ENCODE measurements around the gene PTPN13.
"Not testable (repeated sequence)": the region's sequence is repeated elsewhere in the genome, so short reads cannot be mapped to it uniquely, and the experiment has no call there.

Gene PTPN13

DNA sequence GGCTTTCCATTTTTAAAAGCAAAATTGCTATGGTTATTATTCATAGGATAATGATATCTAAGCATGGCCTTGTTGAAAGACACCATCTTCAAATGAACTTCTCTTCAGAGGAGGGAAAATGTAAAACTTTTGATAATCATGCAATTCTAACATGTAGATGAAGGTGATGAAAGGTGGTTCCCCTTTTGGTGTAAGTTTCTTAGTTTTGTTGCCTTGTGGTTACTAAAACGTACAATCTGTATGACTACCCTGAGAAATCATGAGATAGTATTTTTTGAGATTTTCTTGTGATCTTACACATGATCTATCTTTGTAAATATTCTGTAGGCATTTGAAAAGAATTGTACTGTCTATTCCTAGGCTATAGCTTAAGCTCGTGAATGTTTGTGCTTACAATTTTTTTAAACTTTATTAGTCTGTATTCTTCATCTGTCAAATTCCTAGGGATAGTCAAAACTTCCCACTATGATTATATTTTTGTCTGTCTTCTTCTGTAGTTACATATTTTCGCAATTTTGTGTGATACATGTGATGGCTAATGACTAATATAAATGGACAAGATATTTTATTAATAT, 47.5 kb downstream of the PTPN13 start:
- no peak for DNase-seq

DNA sequence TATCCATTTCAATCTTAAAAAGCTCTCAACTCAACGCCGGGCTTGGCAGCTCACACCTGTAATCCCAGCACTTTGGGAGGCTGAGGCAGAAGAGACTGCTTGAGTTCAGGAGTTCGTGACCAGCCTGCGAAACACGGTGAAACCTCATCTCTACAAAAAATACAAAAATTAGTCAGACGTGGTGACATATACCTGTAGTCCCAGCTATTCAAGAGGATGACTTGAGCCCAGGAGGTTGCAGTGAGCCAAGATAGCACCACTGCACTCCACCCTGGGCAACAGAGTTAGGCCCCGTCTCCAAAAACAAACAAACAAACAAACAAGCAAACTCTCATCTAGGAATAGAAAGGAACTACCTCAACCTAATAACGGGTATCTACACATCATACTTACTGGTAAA, 50.8 kb downstream of the PTPN13 start:
- no peak for DNase-seq

DNA sequence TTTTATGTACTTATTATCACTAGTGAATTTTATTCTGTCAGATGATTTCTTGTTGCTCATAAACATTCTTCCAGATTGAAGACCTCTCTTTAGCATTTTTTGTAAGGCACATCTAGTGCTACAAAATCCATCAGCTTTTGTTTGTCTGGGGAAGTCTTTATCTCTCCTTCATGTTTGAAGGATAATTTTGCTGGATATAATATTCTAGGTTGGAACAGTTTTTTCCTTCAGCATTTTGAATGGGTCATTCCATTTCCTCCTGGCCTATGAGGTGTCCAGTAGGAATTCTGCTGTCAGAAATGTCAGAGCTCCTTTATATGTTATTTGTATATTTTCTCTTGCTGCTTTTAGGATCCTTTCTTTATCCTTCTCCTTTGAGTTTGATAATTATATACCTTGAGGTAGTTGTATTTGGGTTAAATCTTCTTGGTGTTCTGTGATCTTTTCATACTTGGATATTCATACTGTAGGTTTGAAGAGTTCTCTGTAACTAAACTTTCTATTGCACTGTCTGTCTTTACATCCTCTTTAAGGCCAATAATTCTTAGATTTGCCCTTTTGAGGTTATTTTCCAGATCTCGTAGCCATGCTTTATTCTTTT, 58.3 kb downstream of the PTPN13 start:
- DNase-seq = no peak

DNA sequence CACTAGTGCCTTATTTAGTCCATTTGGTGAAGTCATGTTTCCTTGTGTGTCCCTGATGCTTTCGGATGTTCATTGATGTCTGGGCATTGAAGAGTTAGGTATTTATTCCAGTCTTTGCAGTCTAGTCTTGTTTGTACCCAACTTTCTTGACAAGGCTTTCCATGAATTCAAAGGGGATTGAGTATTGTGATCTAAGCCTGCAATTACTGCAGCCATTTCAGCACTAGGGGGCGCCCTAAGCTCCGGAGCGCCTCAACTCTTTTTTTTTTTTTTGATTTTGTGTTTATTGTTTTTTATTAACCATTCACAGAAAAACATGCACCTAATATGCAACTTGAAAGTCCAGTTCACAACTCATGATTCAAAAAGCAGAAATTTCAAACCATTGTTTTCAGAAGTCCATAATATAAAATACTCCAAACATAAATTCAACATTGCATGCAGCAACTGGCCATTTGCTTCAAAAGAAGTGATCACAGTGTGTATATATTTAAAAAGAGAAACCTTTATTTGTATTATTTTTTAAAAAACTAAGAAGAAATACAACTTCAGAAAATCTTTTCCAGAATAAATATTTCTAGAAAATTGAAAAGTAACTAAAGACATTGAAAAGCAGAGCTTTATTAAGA, 59.2 kb downstream of the PTPN13 start:
- no peak for DNase-seq

DNA sequence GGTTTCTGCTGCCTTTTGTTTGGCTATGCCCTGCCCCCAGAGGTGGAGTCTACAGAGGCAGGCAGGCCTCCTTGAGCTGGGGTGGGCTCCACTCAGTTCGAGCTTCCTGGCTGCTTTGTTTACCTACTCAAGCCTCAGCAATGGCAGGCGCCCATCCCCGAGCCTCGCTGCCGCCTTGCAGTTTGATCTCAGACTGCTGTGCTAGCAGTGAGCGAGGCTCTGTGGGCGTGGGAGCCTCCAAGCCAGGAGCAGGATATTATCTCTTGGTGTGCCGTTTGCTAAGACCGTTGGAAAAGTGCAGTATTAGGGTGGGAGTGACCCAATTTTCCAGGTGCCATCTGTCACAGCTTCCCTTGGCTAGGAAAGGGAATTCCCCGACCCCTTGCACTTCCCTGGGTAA, 62.7 kb downstream of the PTPN13 start:
- not testable (repeated sequence) for DNase-seq

DNA sequence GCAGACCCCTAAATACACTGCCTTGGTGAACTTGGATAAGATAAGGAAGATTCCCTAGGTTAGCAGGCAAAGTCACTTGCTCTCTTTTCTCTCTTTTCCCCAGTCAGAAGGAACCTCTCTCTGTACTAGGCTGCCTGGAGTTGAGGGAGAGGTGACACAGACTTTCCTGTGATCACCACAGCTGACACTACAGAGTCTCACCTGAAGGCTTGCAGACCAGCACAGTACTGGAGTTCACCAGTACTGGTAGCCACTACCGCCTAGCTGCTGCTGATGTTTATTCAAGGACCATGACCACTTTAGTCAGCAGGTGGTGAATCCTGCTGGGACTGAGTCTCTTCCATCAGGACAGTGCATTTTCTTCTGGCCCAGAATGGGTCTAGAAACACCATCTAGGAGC, 63.3 kb downstream of the PTPN13 start:
- DNase-seq = no peak

DNA sequence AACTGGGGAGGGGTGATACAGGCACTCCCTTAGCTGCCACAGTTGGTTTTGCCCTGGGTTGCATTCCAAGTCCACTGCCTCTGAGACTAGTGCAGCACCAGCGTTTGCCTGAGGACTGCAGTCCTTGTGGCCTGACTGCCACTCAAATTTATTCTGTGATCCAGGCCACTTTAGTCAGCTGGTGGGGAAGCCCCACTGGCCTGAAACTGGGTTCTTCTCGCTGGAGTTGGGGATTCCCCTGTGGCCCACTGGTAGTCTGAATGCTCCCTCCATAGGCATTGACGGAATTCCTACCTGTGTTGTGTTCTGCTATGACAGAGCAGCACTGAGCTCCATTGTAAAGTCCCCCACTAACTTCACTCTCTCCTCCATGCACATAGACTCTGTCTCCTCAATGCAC, 63.8 kb downstream of the PTPN13 start:
- no peak for DNase-seq

DNA sequence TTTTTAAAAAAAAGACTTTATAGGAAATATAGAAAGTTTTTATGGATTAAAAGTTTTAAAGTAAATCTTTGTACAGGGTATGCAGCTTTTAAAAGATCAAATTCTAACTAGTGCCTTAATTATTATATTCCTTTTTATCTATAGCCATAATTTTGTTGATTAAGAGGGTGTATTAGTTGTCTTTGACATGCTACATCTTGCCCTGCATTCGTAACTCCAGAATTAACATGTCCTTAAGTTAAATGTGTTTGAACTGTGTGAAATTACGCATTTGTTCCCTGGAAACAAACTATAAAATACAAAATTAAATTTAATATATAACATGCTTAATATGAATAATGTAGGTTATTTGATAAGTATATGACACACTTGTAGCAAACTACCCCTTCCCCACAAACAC, 66.3 kb downstream of the PTPN13 start:
- DNase-seq = no peak

DNA sequence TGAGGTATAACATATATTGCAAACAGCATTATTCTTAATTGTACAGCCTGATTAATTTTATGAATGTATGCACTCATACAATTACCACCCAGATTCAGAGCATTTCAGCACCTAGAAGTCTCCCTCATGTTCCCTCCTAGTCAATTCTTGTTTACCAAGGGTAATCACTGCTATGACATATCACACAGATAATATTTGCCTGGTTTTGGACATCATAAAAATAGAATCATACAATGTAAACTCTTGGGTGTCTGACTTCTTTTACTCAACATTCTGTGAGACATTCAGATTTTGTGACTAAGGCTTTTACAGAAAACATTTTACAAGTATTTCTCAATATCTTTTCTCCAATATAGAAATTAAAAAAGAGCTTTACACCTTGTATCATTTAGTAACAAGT, 66.9 kb downstream of the PTPN13 start:
- DNase-seq = no peak

DNA sequence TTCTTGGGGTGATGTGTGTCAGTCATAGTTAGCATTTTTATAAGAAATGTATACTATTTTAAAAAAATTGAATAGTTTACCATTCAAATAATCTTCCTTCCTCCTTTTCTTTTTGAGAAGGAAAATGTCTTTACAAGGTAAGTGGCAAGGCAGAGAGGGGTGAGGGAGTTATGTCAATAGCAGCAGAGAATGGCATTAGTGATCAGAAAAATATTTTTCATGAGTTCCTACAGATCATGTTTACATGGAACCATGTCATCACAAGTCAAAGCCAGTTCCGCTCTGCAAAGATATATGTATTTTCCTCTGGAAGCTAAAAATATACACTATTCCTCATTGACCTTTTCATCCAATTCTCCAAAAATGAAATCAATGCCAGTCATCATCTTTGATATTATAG, 67.3 kb downstream of the PTPN13 start:
- no peak for DNase-seq

DNA sequence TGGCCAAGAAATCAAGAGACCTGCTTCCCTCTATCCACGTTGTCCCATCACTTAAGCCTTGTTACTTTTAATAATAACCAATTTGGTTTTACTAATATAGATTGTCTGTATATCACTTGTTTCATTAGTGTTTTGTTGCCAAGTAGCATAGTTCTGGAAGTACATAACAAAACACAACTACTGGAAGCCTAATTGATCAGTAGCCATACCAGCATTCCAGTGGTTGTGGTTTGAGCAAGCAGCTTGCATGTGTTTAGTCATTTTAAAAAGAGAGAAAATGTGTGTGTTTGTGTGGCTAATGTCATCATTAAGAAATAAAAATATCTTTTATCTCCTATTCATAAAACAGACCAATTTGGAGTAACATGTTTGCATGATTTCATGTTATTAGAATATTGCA, 70.8 kb downstream of the PTPN13 start:
- DNase-seq = no peak

DNA sequence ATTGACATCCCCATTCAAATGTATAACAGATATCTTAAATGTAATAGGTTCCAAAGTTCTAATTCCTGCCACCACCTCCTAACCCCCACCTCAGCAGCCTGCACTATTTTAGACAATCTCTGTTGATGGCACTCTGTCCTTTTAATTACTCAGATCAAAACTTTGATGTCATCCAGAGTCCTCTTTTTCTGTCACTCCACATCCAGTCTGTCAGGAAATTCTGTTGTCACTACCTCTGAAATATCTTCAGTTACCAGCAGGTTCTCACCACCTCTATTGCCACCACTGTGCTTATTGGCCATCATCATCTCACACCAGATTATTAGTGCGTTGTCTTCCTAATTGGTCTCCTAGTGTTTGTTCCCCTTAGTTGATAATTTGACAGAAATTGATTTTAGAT, 76.2 kb downstream of the PTPN13 start:
- DNase-seq = no peak

DNA sequence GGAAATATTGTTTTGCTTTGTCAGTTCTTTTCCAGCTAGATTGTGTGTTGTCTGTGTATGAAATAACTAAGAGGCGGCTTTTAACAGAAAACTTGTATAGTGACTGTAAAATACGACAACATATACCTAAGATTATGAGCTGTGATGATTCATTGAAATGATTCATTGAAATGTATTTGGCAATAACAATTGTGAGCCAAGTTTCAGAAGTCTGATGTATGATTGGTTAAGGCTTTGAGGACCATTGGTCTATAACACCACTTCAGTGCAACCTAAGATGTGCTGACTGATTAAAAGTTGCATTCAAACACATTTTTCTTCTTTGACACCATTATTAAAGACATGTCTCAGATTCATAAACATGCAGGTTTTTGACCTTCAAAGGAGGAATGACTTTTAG, 76.6 kb downstream of the PTPN13 start:
- no peak for DNase-seq

DNA sequence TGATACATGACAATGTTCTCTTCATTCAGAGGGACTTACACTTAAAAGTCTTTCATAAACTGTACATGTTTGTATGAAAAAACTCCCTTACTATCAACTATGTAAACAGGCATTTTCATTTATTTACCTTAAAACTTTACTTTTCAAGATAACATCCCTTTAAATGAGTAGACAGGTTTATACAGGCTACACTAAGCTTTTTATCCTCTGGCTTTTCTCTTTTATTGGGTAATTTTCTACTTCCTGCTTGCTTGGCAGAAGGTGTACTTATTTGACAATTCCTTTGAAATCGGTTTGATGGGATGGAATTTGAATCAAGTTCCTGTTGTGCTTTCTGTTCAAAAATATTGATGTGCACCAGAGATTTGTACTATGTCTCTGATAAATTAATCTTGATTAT, 81.4 kb downstream of the PTPN13 start:
- DNase-seq = no peak

DNA sequence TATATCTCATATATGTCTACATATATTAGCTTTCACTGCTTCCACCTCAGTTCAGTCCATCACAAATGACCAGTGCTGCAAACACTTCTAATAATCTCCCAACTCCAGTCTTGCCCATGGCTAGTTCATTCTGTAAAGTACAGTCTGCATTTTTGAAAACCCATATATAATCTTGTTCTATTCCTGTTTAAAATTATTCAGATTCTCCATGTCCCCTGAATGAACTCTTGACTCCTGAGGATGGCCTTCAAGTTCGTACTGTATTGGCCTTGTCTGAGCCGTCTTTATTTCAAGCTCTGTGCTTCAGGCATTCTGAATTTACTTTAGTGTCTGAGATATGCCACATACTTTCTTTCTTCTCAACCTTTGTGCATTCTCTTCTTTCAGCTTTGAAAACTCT, 84.7 kb downstream of the PTPN13 start:
- DNase-seq = no peak

DNA sequence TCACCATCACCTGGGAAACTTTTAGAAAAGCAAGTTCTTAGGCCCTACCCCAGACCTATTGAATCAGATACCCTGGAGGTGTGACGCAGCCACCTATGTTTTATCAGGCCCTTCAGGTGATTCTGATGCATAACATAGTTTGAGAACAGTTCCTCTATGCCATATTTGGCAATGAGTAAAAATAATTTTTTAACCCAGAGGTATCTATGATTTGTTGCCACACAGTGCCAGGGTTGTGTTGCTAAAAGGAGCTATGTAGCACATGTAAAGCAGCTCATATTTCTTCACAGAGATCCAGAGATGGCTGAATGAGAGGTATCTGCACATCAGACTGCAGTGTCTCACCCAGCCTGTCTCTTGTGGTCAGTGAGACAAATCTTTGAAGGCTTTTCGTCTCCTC, 85.3 kb downstream of the PTPN13 start:
- no peak for DNase-seq

DNA sequence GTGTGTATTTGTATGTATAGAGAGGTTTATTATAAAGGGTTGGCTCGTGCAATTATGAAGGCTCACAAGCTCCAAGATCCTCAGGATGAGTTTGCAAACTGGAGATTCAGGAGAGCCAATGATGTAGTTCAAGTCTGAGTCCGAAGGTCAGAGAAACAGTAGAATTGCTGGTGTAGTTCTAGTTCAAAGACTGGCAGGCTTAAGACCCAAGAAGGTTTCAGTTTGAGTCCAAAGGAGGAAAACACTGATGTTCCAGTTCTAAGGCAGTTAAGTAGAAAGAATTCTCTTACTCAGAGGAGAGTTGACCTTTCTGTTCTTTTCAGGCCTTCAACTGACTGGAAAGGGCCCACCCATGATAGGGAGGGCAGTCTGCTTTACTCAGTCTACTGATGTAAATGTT, 89.1 kb downstream of the PTPN13 start:
- no peak for DNase-seq

DNA sequence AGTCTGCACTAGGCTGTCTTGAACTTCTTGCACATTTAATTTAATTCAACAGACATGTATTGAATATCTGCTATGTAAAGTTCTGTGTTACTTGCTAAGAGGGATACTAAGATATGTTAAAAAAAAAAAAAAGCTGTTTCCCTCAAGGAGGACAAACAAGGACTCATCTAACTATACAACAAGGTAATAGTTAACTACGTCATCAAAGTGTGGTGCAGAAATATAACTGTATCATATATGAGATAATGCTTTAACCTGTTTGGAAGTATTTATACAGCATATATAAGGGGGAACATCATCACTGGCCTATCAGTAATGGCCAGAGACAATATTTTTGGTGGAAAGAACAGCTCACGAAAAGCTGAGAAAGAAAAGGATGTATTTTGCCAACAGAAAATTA, 89.9 kb downstream of the PTPN13 start:
- DNase-seq = no peak

DNA sequence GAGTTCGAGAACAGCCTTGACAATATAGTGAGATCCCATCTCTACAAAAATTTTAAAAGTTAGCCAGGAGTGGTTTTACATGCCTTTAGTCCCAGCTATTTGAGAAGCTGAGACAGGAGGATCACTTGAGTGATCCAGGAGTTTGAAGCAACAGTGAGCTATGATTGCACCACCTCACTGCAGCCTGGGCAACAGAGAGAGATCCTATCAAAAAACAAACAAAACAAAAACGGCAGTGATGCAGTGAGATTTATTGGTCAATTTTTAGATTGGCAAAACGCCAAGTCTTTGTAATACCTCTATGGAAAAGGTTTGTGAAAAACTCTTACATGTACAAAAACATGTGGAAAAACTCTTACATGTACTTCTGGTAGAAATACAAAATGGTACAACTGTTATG, 91.3 kb downstream of the PTPN13 start:
- DNase-seq = no peak

DNA sequence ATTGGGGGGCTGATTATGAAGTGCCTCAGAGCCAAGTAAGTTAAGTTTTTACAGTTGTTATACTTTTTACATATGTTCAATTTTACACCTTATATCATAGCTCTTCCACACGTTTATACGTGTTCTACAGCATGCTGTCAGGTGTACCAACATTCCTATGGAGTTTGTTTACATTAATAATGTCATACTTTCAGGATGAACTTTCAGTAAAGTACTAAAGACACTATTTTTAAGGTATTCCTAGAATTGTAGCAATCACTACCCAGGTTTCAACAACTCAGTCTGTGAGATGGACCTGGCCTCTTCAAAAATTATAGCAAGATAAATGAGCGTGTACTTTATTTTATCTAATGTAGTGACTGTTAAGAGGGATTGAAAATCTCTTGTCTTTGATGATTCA, 92.6 kb downstream of the PTPN13 start:
- DNase-seq = no peak

DNA sequence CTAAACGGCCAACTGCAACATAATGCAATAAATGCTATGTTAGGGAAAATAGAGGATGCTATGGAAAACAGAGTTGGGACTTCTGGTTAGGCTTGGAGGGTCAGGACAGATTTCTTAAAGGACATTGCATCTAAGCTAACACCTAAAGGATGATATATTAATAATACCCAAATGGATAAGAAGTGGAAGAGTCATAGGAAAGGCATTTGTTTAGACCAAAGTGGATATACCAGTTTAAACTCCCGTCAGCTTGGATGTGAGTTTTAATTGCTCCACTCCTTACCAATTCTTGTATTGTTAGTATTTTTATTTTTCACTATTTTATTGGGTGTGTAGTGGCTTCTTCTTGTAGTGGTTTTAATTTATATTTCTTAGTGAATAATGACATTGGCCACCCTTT, 93.9 kb downstream of the PTPN13 start:
- no peak for DNase-seq

DNA sequence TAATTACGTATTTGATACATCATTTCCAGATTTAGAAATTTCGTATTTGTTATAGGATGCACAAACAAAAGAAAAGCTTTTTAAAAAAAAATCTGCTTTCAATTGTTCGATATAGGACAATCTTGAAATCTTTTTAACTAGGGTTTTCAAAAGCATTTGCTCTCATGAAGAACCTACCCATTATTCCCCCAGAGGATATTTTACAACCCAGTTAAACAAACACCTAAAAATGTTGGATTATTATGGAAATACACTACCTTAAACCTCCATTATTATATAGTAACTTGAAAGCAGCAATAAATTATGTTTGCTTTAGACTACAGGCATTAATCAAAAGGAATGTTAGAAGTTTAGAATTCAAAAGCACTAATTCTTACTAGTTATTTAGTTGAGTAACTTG, 110.5 kb downstream of the PTPN13 start:
- no peak for DNase-seq

DNA sequence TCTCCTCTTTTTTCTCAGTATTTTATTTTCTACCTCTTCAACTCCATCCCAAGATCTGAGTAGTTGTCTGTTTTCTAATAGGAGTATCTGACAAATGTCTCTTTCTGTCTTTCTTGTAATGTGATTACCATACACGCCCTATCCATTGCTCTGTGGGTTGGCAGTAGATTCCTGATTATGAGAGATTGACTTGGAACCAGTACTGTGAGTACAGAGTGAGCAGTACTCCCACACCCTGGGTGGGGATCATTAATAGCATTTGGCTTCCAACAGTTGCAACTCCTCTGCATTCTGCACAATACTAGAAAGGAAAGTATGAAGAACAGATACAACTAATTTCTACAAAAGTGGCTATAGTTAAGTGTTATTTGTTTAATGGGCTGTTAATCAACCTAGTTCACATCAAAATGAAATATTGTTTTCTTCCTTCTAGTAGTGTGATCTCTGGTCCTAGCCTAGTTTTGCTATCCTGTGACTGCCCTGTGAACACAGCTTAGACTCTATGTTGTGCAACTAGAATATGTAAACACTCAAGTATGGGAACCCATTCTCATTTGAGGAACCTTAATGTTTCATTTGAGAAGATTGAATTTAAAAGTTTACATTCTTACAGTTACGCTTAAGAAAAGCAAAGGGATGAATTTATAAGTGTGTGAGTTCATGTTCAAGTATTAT, 112.9 kb downstream of the PTPN13 start:
- DNase-seq = no peak

DNA sequence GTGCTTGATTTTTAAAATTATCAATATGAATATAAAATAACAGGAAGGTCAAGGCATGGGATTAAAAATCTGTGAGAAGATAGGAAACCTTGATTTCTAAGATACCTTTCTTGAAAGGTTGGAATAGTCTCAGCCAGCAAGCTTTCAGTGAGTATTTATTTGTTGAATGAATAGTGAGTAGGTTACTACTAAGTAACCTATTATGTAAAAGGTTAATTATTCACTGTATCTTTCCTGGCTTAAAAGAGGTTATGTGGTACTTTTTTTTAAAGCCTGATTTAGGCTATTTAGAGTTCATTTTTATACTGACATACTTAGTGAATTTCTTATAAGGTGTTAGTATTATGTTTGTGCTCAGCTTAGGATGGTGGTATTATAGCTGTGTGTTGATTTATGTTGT, 123.5 kb downstream of the PTPN13 start:
- no peak for DNase-seq

DNA sequence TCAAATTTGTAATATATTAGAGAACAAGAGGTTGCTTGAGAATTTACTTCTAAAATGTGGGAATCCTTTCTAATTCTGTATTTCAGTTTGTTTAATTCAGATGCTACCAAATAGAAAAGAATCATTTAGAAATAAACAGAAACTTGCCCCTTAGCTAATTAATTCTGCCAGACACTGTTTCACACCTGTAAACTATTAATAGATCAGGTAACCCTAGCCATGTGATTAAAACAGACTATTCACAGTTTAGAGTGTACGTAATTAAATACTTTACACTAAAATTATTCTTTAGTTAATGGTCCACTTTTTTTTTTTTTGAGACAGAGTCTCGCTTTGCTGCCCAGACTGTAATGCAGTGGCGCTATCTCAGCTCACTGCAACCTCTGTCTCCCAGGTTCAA, 124.0 kb downstream of the PTPN13 start:
- DNase-seq = no peak

Measured in SW 1271 (cell line).